Middle frontal gyrus (tissue), 1 donor: ENCODE results near the gene SPEF2.

Experiments used
- DNase-seq: peaks from one replicate; pipeline ENCODE4 v3.0.0-alpha.2; 2015; ENCODE audit warnings: low spot score; ENCODE audit errors: extremely low spot score

The SPEF2 gene, protein sequence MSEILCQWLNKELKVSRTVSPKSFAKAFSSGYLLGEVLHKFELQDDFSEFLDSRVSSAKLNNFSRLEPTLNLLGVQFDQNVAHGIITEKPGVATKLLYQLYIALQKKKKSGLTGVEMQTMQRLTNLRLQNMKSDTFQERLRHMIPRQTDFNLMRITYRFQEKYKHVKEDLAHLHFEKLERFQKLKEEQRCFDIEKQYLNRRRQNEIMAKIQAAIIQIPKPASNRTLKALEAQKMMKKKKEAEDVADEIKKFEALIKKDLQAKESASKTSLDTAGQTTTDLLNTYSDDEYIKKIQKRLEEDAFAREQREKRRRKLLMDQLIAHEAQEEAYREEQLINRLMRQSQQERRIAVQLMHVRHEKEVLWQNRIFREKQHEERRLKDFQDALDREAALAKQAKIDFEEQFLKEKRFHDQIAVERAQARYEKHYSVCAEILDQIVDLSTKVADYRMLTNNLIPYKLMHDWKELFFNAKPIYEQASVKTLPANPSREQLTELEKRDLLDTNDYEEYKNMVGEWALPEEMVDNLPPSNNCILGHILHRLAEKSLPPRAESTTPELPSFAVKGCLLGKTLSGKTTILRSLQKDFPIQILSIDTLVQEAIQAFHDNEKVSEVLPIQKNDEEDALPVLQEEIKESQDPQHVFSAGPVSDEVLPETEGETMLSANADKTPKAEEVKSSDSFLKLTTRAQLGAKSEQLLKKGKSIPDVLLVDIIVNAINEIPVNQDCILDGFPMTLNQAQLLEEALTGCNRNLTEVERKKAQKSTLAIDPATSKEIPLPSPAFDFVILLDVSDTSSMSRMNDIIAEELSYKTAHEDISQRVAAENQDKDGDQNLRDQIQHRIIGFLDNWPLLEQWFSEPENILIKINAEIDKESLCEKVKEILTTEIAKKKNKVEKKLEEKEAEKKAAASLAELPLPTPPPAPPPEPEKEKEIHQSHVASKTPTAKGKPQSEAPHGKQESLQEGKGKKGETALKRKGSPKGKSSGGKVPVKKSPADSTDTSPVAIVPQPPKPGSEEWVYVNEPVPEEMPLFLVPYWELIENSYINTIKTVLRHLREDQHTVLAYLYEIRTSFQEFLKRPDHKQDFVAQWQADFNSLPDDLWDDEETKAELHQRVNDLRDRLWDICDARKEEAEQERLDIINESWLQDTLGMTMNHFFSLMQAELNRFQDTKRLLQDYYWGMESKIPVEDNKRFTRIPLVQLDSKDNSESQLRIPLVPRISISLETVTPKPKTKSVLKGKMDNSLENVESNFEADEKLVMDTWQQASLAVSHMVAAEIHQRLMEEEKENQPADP (N-terminal part only)

DNA sequence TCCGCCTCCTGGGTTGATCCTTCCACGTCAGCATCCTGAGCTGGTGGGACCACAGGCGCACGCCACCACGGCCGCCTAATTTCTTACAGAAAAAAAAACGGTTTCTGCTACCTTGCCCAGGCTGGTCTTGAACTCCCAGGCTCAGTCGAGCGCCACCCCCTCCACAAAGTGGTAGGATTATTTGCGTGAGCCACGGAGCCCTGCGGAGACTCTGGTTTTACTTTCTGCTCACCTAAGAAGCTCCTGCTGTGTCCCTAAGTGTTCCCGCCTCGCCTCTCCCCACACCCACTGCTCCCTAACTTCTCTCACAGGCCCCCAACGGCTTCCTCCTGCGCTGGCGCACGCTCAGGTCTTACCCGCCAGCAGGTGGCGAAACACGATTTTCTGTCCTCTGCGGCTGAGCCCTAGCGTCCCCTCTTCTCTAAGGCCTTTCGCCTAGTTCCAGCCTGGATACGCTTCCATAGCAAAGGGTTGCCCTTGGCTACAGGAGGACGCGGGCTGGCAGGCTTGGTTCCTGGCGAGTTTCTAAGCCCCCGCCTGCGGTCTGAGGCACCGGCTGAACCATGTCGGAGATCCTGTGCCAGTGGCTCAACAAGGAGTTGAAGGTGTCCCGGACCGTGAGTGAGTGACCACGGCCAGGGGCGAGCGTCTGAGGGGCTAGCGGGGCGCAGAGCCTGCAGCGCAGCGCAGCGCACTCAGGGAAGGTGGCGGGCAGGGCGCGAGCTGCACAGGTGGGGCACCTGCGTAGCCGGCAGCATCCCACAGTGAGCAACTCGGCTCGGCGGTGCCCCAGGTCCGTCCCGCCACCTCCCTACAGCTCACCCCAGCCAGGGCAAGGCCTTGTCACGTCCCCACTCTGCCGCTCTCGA lies at the start of gene SPEF2:
SPEF2 (plus strand) TSS at position 429 of the 869 bp plus-strand sequence; CDS start at position 564, 135 bp downstream.
- peak; percentile 82 for DNase-seq

DNA sequence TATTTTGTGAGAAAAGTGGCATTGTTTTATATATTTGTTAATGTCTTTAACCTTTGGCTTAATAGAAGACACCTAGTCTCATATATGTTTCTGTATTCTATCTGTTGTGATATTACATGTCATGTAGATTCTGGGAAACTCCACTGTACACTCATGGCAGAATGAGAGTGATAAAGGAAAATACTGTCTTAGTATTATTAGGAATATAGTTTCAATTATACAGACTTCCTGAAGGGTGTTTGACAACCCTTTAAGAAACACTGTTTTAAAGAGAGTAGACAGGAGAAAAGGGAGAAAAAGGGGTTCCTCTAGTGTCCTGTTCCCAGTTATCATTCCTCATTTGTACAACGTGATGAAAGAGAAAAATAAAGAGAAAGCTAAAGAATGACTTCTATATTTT lies 42.1 kb upstream of the SPEF2 start:
- no peak for DNase-seq

DNA sequence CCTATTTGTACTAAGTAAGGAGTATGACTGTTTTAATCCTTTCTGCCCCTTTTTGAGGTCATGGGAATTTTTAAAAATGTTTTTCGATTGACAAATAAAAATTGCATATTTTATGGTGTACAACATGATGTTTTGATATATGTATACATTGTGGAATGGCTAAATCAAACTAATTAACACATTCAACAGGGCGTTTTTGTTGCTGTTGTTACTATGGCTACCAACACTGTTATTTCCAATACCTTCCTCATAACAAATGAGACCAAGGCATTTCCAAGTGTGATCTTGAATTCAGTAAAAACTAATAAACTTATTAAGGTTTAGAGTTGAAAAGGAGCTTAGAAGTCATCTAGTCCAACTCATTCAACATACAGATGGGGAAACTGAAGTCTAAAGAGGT lies 30.2 kb upstream of the SPEF2 start:
- no peak for DNase-seq

DNA sequence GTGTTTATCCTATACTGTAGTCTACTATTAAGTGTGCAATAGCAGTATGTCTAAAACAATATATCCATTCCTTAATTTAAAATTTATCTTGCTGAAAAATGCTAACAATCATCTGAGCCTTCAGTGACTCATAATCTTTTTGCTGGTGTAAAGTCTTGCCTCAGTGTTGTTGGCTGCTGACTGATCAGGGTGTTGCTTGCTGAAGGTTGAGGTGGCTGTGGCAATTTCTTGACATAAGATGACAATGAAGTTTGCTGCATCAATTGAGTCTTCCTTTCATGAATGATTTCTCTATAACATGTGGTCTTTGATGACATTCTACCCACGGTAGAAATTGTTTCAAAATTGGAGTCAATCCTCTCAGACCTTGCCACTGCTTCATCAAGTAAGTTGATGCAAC lies 24.3 kb upstream of the SPEF2 start:
- no peak for DNase-seq

DNA sequence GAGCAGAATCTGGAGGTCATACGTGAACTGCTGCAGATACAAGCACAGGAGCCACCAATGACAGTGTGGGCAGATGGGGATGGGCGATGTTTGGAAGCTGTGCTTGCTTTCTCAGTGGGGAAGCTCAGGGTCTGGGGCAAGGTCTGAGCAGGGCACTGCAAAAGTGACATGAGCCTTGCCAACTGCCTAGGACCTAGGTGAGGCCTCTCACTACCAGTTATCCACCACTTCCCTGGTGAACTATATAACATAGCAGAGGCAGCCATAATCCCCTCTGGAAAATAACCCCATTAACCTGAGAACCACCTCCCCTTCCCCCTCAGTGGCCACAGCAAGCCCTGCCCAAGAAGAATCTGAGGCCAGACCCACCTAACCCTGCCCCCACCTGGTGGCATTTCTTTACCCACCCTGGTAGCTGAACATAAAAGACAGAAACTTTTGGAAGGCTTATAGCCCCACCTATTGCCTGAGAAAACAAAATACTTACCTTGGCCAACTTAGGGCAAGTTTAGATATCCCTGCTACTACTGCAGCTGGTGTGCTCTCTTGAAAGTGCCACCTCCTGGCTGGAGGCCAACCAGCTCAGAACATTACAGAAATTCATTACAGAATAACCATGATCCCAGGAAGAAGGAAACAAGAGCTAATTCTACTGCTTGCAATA lies 18.8 kb upstream of the SPEF2 start:
- DNase-seq = no peak

DNA sequence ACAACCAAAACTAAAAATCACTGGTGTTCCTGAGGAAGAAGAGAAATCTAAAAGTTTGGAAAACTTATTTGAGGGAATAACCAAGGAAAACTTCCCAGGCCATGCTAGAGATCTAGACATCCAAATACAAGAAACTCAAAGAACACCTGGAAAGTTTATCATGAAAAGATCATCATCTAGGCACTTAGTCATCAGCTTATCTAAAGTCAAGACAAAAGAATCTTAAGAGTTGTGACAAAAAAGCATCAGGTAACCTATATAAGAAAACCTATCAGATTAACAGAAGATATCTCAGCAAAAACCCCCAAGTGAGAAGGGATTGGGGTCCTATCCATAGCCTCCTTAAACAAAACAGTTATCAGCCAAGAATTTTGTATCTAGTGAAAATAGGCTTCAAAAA lies 17.1 kb upstream of the SPEF2 start:
- no peak for DNase-seq

DNA sequence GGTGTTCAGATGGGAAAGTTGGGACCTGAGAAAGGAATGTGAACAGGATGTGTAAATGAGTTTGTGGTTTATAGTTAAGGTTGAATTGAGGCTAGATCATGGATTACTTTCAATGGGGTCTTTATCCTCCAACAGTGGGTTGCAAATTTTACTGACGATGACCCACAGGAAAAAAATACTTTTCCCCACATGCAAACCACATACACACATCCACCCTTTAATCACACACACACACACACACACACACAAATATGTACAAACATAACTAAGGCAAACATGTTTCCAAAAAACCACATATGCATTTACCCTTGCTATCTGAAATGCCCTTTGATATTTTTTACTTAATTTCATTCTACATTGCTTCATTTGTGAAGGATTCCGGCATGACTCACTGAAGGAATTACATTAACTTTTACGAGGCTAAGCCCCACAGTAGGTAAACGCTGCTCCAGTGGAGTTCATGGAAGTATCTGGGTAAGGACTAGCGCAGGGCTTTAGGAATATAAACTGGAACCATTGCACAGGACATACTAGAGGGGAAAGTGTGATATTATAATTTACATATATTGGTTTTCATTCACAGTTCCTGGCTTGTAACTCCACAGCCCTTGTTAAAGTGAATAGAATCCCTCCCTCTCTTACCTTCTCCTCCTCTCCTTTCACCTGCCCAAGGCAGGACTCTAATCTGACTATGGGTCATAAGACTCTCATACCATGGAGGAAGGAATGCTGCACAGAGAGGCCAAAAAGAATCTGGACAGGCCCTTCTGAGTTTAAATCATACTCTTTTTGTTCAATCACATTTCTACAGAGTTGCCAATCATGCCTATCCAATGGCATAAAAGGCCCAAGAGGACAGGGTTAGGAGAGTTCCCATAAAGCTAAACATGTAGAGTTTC lies 8.5 kb upstream of the SPEF2 start:
- no peak for DNase-seq

DNA sequence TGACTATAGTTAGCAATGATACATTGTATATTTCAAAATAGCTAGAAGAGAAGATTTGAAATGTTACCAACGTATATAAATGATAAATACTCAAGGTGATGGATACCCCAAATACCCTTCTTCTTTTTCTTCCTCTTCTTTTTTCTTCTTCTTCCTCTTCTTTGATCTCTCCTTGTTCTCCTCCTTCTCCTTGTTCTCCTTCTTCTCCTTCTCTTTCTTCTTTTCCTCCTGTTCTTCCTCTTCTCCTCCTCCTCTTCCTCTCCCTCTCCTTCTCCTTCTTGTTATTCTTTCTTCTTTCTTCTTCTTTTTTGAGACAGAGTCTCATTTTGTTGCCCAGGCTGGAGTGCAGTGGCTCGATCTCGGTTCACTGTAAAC lies 616 bp upstream of the SPEF2 start:
- DNase-seq = no peak

DNA sequence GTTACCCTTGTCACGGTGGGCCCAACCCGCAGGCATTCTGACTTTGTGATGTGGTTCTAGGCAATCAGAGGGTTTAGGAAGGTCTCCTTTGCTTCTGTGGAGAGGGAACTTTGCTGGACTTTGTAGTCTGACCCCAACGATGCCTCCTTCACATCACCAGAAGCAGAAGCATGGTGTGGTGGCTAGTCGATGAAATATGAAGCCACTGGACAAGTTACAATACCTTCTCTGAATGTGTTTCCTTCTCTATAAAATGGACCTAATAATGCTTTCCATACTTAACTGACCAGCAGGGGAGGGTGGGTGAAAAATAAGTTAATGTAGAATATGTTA lies 607 bp downstream of the SPEF2 start:
- no peak for DNase-seq

DNA sequence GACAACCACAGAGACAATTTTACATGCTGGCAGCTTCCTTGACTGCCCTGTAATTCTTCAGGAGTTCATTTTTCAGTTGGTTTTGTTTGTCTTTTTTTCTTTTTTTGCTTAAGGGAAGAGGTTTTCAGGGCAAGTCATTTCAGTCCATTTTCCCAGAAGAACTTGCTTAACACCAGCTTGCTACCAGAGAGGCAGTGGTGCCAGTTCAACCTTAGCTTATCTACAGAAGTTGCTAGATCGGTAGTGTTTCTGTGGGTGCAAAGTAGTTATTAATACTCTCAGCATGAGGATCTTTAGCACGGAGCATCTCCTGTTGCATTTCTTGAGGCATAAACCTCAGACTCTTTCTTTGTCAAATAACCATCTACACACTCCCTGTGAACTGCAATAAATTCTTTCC lies 1.1 kb downstream of the SPEF2 start:
- no peak for DNase-seq

DNA sequence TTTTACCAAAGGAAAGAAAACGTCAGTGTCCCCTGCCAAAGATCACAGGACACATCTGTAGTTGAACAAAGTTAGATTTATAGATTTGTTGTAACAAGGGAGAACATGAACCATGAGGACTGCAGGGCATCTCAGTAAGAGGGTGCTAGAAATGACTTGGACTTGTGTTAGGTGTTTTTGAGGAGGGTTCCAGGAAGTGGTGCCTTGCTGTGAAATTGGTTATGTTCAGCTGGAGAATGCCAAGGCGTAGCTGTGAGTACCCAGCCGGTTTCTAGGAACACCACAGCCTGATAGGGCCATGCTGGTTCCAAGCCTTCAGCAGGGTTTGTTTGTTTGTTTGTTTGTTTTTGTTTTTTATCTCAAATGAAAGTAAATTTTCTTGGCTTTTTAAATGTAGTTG lies 5.3 kb downstream of the SPEF2 start:
- no peak for DNase-seq

DNA sequence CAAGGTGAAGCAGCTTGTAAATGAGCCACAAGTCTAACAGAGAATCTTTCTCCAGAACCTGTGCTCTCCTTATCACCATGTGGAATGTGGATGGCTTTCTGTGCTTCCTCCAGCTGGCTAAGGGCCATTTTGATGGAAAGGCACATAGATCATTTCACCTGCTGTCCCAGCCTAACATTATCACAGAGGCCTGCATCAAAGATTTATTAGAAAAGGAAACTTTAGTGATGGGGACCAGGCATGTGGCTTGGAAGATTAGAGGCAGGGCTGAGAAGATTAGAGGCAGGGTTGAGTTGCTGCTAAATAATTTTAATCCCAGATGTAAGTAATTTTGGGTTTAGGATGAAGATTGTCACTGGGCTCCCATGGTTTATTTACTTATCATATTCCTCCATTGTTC lies 6.3 kb downstream of the SPEF2 start:
- no peak for DNase-seq

DNA sequence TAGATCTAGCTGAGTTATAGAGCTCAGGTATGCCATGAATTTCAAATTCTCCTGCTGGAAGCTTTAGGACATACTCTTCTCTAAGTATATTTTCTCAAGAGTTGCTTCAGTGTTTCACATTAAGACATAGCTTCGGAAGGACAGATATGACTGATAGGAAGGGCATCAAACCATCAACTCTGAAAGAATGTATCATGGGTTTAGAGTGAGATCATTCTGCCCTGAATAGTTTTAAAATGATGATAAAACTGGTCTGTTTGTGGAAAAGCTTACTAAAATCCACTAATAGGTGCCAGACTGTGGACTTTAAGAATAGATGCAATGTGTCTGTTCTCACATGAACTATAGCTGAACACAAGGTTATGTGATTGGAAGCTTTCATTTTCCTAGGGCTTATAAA lies 8.4 kb downstream of the SPEF2 start:
- DNase-seq = no peak

DNA sequence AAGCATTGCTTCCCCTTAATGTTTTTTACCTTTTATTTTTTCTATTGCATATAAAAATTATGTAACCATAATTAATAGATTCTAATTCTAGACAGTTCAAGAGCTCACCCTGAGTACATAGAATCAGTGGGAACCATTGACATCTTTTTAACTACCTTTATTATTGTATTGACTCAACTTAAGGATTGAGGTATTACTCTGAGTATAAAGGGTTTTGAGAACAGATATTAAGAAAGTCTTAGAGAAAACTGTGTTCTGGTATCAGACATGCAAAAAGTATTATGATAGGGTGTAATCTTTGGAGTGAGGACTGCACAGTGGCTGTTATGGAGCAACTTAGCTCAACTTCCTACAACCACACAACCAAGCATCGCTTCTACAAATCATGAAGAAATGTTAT lies 8.9 kb downstream of the SPEF2 start:
- no peak for DNase-seq

DNA sequence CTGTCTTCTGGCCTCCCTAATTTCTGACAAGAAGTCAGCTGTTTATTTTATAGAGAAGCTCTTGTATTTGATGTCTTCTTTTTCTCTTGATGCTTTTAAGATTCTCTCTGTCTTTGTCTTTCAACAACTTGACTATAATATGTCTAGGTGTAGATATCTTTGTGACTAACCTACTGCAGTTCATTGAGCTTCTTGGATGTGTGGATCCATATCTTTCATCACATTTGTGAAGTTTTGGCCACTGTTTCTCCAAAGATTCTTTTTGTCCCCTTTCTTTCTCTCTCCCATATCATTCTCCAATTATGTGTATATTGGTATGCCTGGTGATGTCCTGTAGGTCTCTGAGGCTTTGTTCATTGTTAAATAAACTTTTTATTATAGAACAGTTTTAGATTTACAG lies 16.7 kb downstream of the SPEF2 start:
- no peak for DNase-seq

DNA sequence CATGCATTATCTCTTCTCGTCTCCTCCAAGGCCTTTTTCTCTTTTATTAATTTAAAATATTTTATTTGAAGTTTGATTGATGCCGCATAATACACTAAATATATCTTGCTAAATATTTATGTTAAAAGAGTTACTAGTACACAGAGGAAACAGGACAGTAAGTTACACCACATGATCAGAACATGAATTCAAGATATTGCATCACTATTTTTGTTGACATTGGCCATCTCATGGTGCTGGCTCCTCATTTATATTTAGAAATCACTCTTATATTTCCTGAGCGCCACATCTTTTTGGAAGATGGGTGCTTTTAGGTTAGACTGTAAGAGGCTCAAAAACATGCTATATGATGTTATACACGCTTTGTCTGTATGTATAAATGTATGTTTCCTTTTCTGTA lies 23.0 kb downstream of the SPEF2 start:
- DNase-seq = no peak

DNA sequence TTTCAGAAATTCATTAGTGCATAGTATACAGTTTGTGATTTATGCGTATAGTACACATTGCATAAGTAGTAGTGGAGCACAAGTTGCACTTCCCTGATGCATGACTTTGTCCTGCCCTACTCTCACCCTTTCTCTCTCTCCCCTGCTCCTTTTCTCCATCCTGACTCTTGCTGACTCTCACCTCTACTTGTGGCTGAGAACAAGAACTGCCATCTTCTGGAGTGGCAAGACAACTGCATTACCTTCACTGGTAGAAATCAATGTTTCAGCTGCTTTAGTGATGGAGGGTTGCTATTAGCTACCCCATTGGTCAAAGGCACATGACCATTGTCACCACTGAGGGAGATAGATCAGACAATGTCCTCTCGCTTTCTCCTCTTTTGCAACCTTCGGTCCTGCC lies 26.9 kb downstream of the SPEF2 start:
- no peak for DNase-seq

DNA sequence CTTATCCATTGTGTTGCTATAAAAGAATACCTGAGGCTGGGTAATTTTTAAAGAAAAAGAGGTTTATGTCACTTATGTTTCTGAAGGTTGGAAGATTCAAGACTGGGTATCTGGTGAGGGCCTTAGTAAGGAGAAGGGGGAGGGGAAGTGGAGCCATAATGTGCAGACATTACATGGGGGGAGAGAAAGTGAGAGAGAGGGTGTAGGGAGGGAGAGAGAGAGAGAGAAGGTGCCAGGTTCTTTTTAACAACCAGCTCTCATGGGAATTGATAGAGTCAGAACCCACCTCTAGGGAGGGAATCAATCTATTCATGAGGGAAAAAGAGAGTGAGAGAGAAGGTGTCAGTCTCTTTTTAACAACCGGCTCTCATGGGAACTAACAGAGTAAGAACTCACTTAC lies 29.5 kb downstream of the SPEF2 start:
- DNase-seq = no peak

DNA sequence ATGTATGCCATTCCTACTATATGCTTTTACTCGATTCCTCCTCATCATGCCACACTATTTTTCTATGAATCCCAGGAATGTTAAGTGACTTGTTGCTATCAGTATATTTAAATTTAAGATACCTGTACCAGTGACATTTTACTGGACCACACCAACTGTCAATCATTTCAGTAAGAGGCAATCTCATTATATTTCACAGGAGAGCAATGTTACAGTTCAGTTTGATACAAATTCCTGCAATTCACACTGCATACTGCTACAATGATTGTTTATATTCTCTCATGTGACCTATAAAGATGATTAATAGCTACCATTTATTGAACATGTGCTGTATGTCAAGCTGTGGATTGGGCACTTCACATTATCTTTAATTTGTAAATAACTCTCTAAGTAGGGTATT lies 30.0 kb downstream of the SPEF2 start:
- no peak for DNase-seq
